G401 (cell line): ENCODE results near the gene CUL4B. TPM values are rescaled to one million over a fixed set of nuclear protein-coding genes. Genes with fewer than 3 reads are reported as not detected.
"Not testable (repeated sequence)": the region's sequence is repeated elsewhere in the genome, so short reads cannot be mapped to it uniquely, and the experiment has no call there.

Experiments
- DNase-seq: peaks from one replicate; pipeline ENCODE4 v3.0.0-alpha.2; 2015; ENCODE audit warnings: low spot score
- in situ Hi-C: cut with HindIII; loops from 2 replicates; pipeline ENCODE4 v1.10.0; 2016; ENCODE audit warnings: low sequenced_read_pairs, mixed read lengths
- total RNA-seq: library from RNA; depleted of rRNA; stranded (reverse); fragments of >200 nt; shearing (Covaris generic); gene quantifications from 2 replicates; pipeline ENCODE4 v1.2.3, GENCODE V29; 2014

The CUL4B gene
- total RNA-seq, 1 experiment from 2014 or later: 18.8 TPM

- in situ Hi-C loops: no loop called here
- no peak for DNase-seq
These were observed 24.7 kb downstream of the CUL4B start for GRCh38 chrX:120536061-120536460.

- no peak for DNase-seq
- in situ Hi-C loops: no loop called here
These were observed 26.2 kb downstream of the CUL4B start for GRCh38 chrX:120534413-120535205.

GRCh38 chrX:120522820-120523219 lies 37.9 kb downstream of the CUL4B start:
- no peak for DNase-seq

GRCh38 chrX:120517936-120518335 lies 42.8 kb downstream of the CUL4B start:
- in situ Hi-C loops: no loop called here
- DNase-seq: no peak

More at GRCh38 chrX:120522820-120523219, 37.9 kb downstream of the CUL4B start:
- in situ Hi-C loops: no loop called here

- in situ Hi-C loops: no loop called here
- DNase-seq: peak; percentile 0
These were observed 46.5 kb downstream of the CUL4B start for GRCh38 chrX:120514236-120514635.

- no peak for DNase-seq
- in situ Hi-C loops: no loop called here
These were observed 48.1 kb downstream of the CUL4B start for GRCh38 chrX:120512627-120513026.

- in situ Hi-C loops: no loop called here
These were observed 48.5 kb downstream of the CUL4B start for GRCh38 chrX:120512222-120512621.

GRCh38 chrX:120504569-120504968 lies 56.2 kb downstream of the CUL4B start:
- in situ Hi-C loops: no loop called here
- no peak for DNase-seq

More at GRCh38 chrX:120512222-120512621, 48.5 kb downstream of the CUL4B start:
- DNase-seq: no peak

GRCh38 chrX:120499301-120500072 lies 61.3 kb downstream of the CUL4B start:
- in situ Hi-C loops: no loop called here
- DNase-seq: no peak

GRCh38 chrX:120490119-120490518 lies 70.6 kb downstream of the CUL4B start:
- in situ Hi-C loops, DNase-seq: not testable (repeated sequence)

- in situ Hi-C loops: no loop called here
These were observed 74.0 kb downstream of the CUL4B start for GRCh38 chrX:120486786-120487185.

GRCh38 chrX:120485638-120486520 lies 74.9 kb downstream of the CUL4B start:
- DNase-seq: peak; percentile 87
- in situ Hi-C loops: no loop called here

More at GRCh38 chrX:120486786-120487185, 74.0 kb downstream of the CUL4B start:
- no peak for DNase-seq

- in situ Hi-C loops: no loop called here
- no peak for DNase-seq
These were observed 75.5 kb downstream of the CUL4B start for GRCh38 chrX:120485315-120485637.

- in situ Hi-C loops: no loop called here
- no peak for DNase-seq
These were observed 83.3 kb downstream of the CUL4B start for GRCh38 chrX:120477453-120477852.

GRCh38 chrX:120476714-120477113 lies 84.0 kb downstream of the CUL4B start:
- no peak for DNase-seq
- in situ Hi-C loops: no loop called here

GRCh38 chrX:120475447-120475846 lies 85.3 kb downstream of the CUL4B start:
- DNase-seq, in situ Hi-C loops: not testable (repeated sequence)
